Mucosa of stomach (tissue), 1 donor: ENCODE measurements around the gene HSPG2.

ENCODE experiments used
- H3K27me3 ChIP-seq: one replicate; pipeline ENCODE4 v1.7.0; 2013; ENCODE audit warnings: mild to moderate bottlenecking, low read length; ENCODE audit not compliant: control insufficient read depth, insufficient read depth
- H3K36me3 ChIP-seq: one replicate; pipeline ENCODE4 v1.7.0; 2013; ENCODE audit warnings: low read length; ENCODE audit not compliant: control insufficient read depth, insufficient read depth
- H3K4me1 ChIP-seq: one replicate; pipeline ENCODE4 v1.7.0; 2013; ENCODE audit warnings: mild to moderate bottlenecking, low read length; ENCODE audit not compliant: control insufficient read depth, insufficient read depth
- H3K4me3 ChIP-seq: one replicate; pipeline ENCODE4 v1.7.0; 2013; ENCODE audit warnings: low read length
- H3K9ac ChIP-seq: one replicate; pipeline ENCODE4 v1.7.0; 2013; ENCODE audit warnings: mild to moderate bottlenecking, low read length, moderate library complexity
- H3K9me3 ChIP-seq: one replicate; pipeline ENCODE4 v1.7.0; 2013; ENCODE audit warnings: mild to moderate bottlenecking, low read length, moderate library complexity; ENCODE audit not compliant: control insufficient read depth
- donor health status: Pancreatic carcinoma.

The HSPG2 gene

GRCh38 chr1:21873761-21874160 is 63.3 kb downstream of the HSPG2 start:
- no peak overlapping the region for H3K9ac ChIP-seq
- no peaks in the 10 kb centered on the region for H3K9me3 ChIP-seq
- H3K36me3 ChIP-seq, result peaks cover 10% of the 10 kb centered on the region
- H3K27me3 ChIP-seq, result no peaks in the 10 kb centered on the region
- no peak overlapping the region for H3K4me3 ChIP-seq
- H3K4me1 ChIP-seq, result peaks cover 14% of the 10 kb centered on the region

GRCh38 chr1:21873174-21873573 is 63.9 kb downstream of the HSPG2 start:
- no peak overlapping the region for H3K4me3 ChIP-seq
- no peaks in the 10 kb centered on the region for H3K9me3 ChIP-seq
- H3K4me1 ChIP-seq, result peaks cover 14% of the 10 kb centered on the region
- no peak overlapping the region for H3K9ac ChIP-seq
- peaks cover 10% of the 10 kb centered on the region for H3K36me3 ChIP-seq
- no peaks in the 10 kb centered on the region for H3K27me3 ChIP-seq

- peaks cover 16% of the 10 kb centered on the region for H3K4me1 ChIP-seq
- H3K27me3 ChIP-seq, result no peaks in the 10 kb centered on the region
- H3K4me3 ChIP-seq, result no peak overlapping the region
- H3K36me3 ChIP-seq, result peaks cover 10% of the 10 kb centered on the region
- H3K9me3 ChIP-seq, result no peaks in the 10 kb centered on the region
- no peak overlapping the region for H3K9ac ChIP-seq
These were observed 64.5 kb downstream of the HSPG2 start for GRCh38 chr1:21872445-21873079.

- H3K9me3 ChIP-seq, result no peaks in the 10 kb centered on the region
- H3K4me1 ChIP-seq, result peaks cover 20% of the 10 kb centered on the region
- no peaks in the 10 kb centered on the region for H3K27me3 ChIP-seq
- H3K9ac ChIP-seq, result no peak overlapping the region
- no peak overlapping the region for H3K4me3 ChIP-seq
- peaks cover 10% of the 10 kb centered on the region for H3K36me3 ChIP-seq
These were observed 65.2 kb downstream of the HSPG2 start for GRCh38 chr1:21871943-21872342.

- H3K4me3 ChIP-seq, result no peak overlapping the region
- no peak overlapping the region for H3K9ac ChIP-seq
- peaks cover 4% of the 10 kb centered on the region for H3K36me3 ChIP-seq
- no peaks in the 10 kb centered on the region for H3K27me3 ChIP-seq
- no peaks in the 10 kb centered on the region for H3K9me3 ChIP-seq
- peaks cover 20% of the 10 kb centered on the region for H3K4me1 ChIP-seq
These were observed 66.5 kb downstream of the HSPG2 start for GRCh38 chr1:21870611-21871010.

GRCh38 chr1:21869620-21870121 is 67.4 kb downstream of the HSPG2 start:
- Histone ChIP-seq H3K4me3 (no peak overlapping the region), H3K27me3 (no peaks in the 10 kb centered on the region), H3K4me1 (peaks cover 20% of the 10 kb centered on the region), H3K9me3 (no peaks in the 10 kb centered on the region), H3K36me3 (peaks cover 13% of the 10 kb centered on the region), H3K9ac (no peak overlapping the region)

GRCh38 chr1:21868941-21869454 is 68.1 kb downstream of the HSPG2 start:
- Histone ChIP-seq H3K9ac (no peak overlapping the region), H3K4me1 (peaks cover 20% of the 10 kb centered on the region), H3K4me3 (no peak overlapping the region)

GRCh38 chr1:21868482-21868881 is 68.6 kb downstream of the HSPG2 start:
- Histone ChIP-seq H3K4me3 (no peak overlapping the region), H3K4me1 (peaks cover 20% of the 10 kb centered on the region), H3K27me3 (no peaks in the 10 kb centered on the region), H3K9ac (no peak overlapping the region), H3K9me3 (no peaks in the 10 kb centered on the region), H3K36me3 (peaks cover 21% of the 10 kb centered on the region)

More at GRCh38 chr1:21868941-21869454, 68.1 kb downstream of the HSPG2 start:
- no peaks in the 10 kb centered on the region for H3K27me3 ChIP-seq
- peaks cover 20% of the 10 kb centered on the region for H3K36me3 ChIP-seq
- H3K9me3 ChIP-seq, result no peaks in the 10 kb centered on the region

- H3K27me3 ChIP-seq, result no peaks in the 10 kb centered on the region
- H3K4me1 ChIP-seq, result peaks cover 20% of the 10 kb centered on the region
- H3K9me3 ChIP-seq, result no peaks in the 10 kb centered on the region
- H3K36me3 ChIP-seq, result peaks cover 21% of the 10 kb centered on the region
- no peak overlapping the region for H3K9ac ChIP-seq
- no peak overlapping the region for H3K4me3 ChIP-seq
These were observed 69.6 kb downstream of the HSPG2 start for GRCh38 chr1:21867451-21867996.

GRCh38 chr1:21866707-21867043 is 70.4 kb downstream of the HSPG2 start:
- no peak overlapping the region for H3K9ac ChIP-seq
- H3K4me1 ChIP-seq, result peaks cover 20% of the 10 kb centered on the region
- peaks cover 19% of the 10 kb centered on the region for H3K36me3 ChIP-seq
- no peaks in the 10 kb centered on the region for H3K27me3 ChIP-seq
- H3K9me3 ChIP-seq, result no peaks in the 10 kb centered on the region
- no peak overlapping the region for H3K4me3 ChIP-seq

GRCh38 chr1:21865943-21866706 is 71.0 kb downstream of the HSPG2 start:
- H3K36me3 ChIP-seq, result peaks cover 17% of the 10 kb centered on the region
- H3K9me3 ChIP-seq, result no peaks in the 10 kb centered on the region
- peaks cover 20% of the 10 kb centered on the region for H3K4me1 ChIP-seq

GRCh38 chr1:21865609-21865942 is 71.5 kb downstream of the HSPG2 start:
- no peaks in the 10 kb centered on the region for H3K9me3 ChIP-seq
- H3K4me3 ChIP-seq, result no peak overlapping the region
- H3K9ac ChIP-seq, result no peak overlapping the region
- H3K27me3 ChIP-seq, result no peaks in the 10 kb centered on the region
- peaks cover 17% of the 10 kb centered on the region for H3K36me3 ChIP-seq
- H3K4me1 ChIP-seq, result peaks cover 20% of the 10 kb centered on the region

More at GRCh38 chr1:21865943-21866706, 71.0 kb downstream of the HSPG2 start:
- Histone ChIP-seq H3K4me3 (no peak overlapping the region), H3K9ac (no peak overlapping the region), H3K27me3 (no peaks in the 10 kb centered on the region)
